Esophagus squamous epithelium (tissue), 4 donors: Measurements from ENCODE around the gene BCAR3.

Source experiments
- CTCF ChIP-seq, 6 experiments: fragments of 450-650 bp in 4 of 6; fragments of 200-600 bp in 2 of 6; sonication (generic) in 2 of 6; IDR thresholded peaks; one replicate each; pipeline ENCODE4 v1.5.1; 2016 to 2019; ENCODE audit warnings: antibody characterized with exemption in 6 of 6, mild to moderate bottlenecking in 4 of 6, moderate library complexity in 4 of 6
- POLR2A ChIP-seq, 4 donors: fragments of 450-650 bp; IDR thresholded peaks; one replicate each; pipeline ENCODE4 v1.6.1; 2017; ENCODE audit warnings: antibody characterized with exemption in 4 of 4, mild to moderate bottlenecking in 4 of 4, moderate library complexity in 3 of 4

- TF ChIP-seq CTCF (IDR thresholded peaks at IDR 0.05) (no peak), POLR2A (IDR thresholded peaks at IDR 0.05) (no peak)
These were observed 97.2 kb downstream of the BCAR3 start for GRCh38 chr1:93584261-93585003.
